Rectal smooth muscle tissue (tissue), 1 donor: Measurements from ENCODE around the gene GFPT2.

Experiments
- H3K27ac ChIP-seq: one replicate; pipeline ENCODE4 v1.7.0; 2013; ENCODE audit warnings: low read depth, low read length, inconsistent platforms
- H3K27me3 ChIP-seq: one replicate; pipeline ENCODE4 v1.7.0; 2013; ENCODE audit warnings: low read length; ENCODE audit not compliant: control insufficient read depth, insufficient read depth
- H3K36me3 ChIP-seq: one replicate; pipeline ENCODE4 v1.7.0; 2013; ENCODE audit warnings: low read length; ENCODE audit not compliant: control insufficient read depth, insufficient read depth
- H3K4me1 ChIP-seq: one replicate; pipeline ENCODE4 v1.7.0; 2013; ENCODE audit warnings: low read length; ENCODE audit not compliant: control insufficient read depth, insufficient read depth
- H3K4me3 ChIP-seq: one replicate; pipeline ENCODE4 v1.7.0; 2013; ENCODE audit warnings: low read length
- H3K9ac ChIP-seq: one replicate; pipeline ENCODE4 v1.7.0; 2013; ENCODE audit warnings: low read length

Gene GFPT2

GRCh38 chr5:180389252-180390101 lies 36.3 kb upstream of the GFPT2 start:
- H3K9ac ChIP-seq: no peak overlapping the region
- H3K36me3 ChIP-seq: no peaks in the 10 kb centered on the region
- H3K27me3 ChIP-seq: no peaks in the 10 kb centered on the region
- no peaks in the 10 kb centered on the region for H3K4me1 ChIP-seq
- H3K27ac ChIP-seq: no peak overlapping the region
- no peak overlapping the region for H3K4me3 ChIP-seq

GRCh38 chr5:180387798-180388197 lies 34.7 kb upstream of the GFPT2 start:
- no peak overlapping the region for H3K27ac ChIP-seq
- no peaks in the 10 kb centered on the region for H3K36me3 ChIP-seq
- H3K4me1 ChIP-seq: no peaks in the 10 kb centered on the region
- no peaks in the 10 kb centered on the region for H3K27me3 ChIP-seq
- no peak overlapping the region for H3K4me3 ChIP-seq
- no peak overlapping the region for H3K9ac ChIP-seq

DNA sequence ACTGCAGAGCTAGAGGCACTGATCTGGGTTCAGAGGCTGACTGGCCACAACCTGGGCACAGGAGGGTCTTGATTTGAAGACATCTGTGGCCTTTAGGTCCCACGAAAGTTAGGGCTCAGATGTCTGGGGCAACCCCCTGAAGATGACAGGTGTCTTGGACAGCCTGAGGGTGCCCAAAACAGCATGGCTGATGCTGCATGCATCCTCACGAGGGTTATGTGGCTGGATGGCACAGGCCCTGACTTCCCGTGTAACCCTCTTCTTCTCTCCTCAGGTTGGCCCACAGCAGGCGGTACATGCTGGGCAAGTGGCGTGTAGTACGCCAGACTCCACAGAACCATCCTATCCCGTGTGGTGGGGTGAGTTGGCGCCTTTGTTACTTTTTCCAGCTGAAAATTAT lies 29.8 kb upstream of the GFPT2 start:
- H3K4me3 ChIP-seq: no peak overlapping the region
- no peaks in the 10 kb centered on the region for H3K4me1 ChIP-seq
- H3K9ac ChIP-seq: no peak overlapping the region
- peaks cover 3% of the 10 kb centered on the region for H3K27me3 ChIP-seq
- no peak overlapping the region for H3K27ac ChIP-seq
- no peaks in the 10 kb centered on the region for H3K36me3 ChIP-seq

GRCh38 chr5:180381851-180382480 lies 28.8 kb upstream of the GFPT2 start:
- Histone ChIP-seq H3K4me1 (no peaks in the 10 kb centered on the region), H3K27ac (no peak overlapping the region), H3K27me3 (peaks cover 3% of the 10 kb centered on the region), H3K9ac (no peak overlapping the region), H3K36me3 (no peaks in the 10 kb centered on the region), H3K4me3 (no peak overlapping the region)

DNA sequence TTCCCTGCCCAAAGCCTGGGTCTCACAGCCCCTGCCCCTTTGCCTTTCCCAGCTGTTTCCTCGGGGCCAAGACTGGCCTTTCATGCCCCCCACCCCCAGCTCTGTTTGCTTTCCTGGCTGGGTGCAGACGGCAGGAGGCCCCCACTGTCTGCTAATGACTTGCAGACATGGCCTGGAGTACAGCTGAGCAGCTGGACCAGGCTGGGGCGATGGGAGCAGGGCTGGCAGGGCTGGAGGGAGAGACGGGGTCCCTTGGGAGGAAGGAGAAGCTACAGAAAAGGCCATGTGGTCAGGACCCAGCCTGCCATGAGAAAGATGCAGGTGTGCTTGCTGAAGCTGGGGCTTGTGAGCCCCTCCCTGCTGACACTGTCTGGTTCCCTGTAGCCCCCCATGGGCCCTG lies 28.3 kb upstream of the GFPT2 start:
- Histone ChIP-seq H3K27ac (no peak overlapping the region), H3K9ac (no peak overlapping the region), H3K36me3 (no peaks in the 10 kb centered on the region), H3K4me1 (no peaks in the 10 kb centered on the region), H3K4me3 (no peak overlapping the region), H3K27me3 (peaks cover 3% of the 10 kb centered on the region)

DNA sequence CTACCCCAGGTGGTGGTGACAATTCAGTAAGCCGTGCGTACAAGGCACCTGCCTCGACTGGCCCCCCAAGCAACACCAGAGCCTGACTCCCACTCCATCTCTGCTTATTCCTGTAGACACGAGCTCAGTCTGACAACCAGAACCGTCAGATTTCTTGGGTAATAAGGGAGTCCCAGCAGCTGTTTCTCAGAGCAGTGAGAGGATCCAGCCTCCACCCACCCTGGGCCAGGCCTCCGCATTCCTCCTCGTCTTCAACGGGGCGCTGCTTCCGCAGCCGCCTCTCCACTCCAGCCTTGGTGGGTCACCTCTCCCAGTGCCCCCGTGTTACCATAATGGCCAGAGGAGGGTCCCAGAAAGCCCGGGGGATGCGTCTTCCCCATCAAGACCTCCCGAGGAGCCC lies 27.7 kb upstream of the GFPT2 start:
- peak overlapping the region; percentile 3 for H3K27ac ChIP-seq
- H3K9ac ChIP-seq: no peak overlapping the region
- H3K4me1 ChIP-seq: no peaks in the 10 kb centered on the region

DNA sequence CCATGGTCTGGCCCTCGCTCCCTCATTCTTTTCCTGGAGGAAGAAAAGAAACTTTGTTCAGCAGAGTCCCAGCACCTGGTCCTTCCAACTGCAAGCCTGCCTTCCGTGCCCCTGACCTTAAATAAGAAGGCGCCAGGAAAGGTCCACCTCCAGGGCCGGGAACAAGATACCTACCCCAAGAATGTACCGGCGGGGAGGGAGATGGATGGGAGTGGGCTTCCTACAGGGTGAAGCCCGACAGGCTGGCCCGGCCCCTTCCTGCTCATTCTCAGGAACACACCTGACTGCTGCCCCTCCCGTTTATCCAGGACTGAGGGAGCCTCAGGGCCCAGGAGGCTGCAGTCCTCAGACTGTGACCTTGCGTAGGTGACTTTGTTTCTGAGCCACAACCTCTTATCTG lies 27.3 kb upstream of the GFPT2 start:
- no peak overlapping the region for H3K4me3 ChIP-seq
- no peak overlapping the region for H3K9ac ChIP-seq
- H3K27ac ChIP-seq: peak overlapping the region; percentile 3
- H3K27me3 ChIP-seq: peaks cover 3% of the 10 kb centered on the region
- no peaks in the 10 kb centered on the region for H3K36me3 ChIP-seq
- no peaks in the 10 kb centered on the region for H3K4me1 ChIP-seq

More for the DNA sequence above, 27.7 kb upstream of the GFPT2 start:
- no peaks in the 10 kb centered on the region for H3K36me3 ChIP-seq
- H3K4me3 ChIP-seq: no peak overlapping the region
- H3K27me3 ChIP-seq: peaks cover 3% of the 10 kb centered on the region

- peaks cover 3% of the 10 kb centered on the region for H3K27me3 ChIP-seq
- no peak overlapping the region for H3K9ac ChIP-seq
- no peak overlapping the region for H3K27ac ChIP-seq
- no peaks in the 10 kb centered on the region for H3K36me3 ChIP-seq
- no peaks in the 10 kb centered on the region for H3K4me1 ChIP-seq
- H3K4me3 ChIP-seq: no peak overlapping the region
These were observed 26.4 kb upstream of the GFPT2 start for GRCh38 chr5:180379355-180380070.

DNA sequence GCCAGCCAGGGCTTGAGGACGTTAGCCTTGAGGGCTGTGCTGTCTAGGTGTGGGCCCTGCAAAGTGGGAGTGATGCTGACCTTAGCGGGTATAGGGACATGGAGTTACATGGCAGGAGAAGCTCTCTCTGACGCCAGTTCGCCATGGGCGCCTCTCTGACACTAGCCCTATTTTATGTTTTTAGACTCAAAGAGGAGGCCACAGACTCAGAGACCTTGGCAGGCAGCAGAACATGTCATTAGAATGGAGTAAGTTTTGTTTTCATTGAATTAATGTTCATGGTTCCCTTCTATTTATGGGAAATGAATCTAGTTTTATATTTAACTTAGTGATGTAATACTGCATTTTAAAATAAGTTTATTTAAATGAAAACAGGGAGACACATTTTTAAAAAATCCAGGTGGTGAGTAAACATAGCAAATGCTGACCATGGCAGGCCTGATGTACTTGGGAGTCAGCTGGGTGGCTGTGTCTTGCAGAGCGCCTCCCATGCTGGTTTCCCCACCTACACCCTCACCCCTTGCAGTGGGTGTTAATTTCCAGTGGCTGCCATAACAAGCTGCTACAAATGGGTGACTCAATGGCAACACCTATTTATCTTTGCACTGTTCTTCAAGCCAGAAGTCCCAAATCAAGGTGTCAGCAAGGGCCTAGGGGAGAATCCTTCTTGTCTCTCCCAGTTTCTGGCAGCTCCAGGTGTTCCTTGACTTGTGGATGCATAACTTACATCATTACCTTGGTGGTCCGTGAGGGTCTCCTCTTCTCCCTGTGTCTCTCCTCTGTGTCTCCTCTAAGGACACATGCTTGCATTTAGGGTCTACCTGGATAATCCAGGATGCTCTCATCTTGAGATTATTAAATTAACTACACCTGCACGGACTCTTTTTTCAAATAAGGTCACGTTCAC lies 25.6 kb upstream of the GFPT2 start:
- Histone ChIP-seq H3K27me3 (peaks cover 3% of the 10 kb centered on the region), H3K9ac (no peak overlapping the region), H3K4me1 (no peaks in the 10 kb centered on the region), H3K4me3 (no peak overlapping the region), H3K36me3 (no peaks in the 10 kb centered on the region), H3K27ac (no peak overlapping the region)

- Histone ChIP-seq H3K4me1 (no peaks in the 10 kb centered on the region), H3K36me3 (no peaks in the 10 kb centered on the region), H3K4me3 (no peak overlapping the region), H3K27ac (no peak overlapping the region), H3K27me3 (peaks cover 3% of the 10 kb centered on the region), H3K9ac (no peak overlapping the region)
These were observed 24.5 kb upstream of the GFPT2 start for GRCh38 chr5:180377556-180378197.

GRCh38 chr5:180376511-180376910 lies 23.4 kb upstream of the GFPT2 start:
- Histone ChIP-seq H3K9ac (no peak overlapping the region), H3K4me3 (no peak overlapping the region), H3K27me3 (no peaks in the 10 kb centered on the region), H3K27ac (no peak overlapping the region), H3K4me1 (no peaks in the 10 kb centered on the region), H3K36me3 (no peaks in the 10 kb centered on the region)
